HG03442 (cell line): ENCODE measurements around the gene SIAH2.
A peak's percentile ranks its signal among the peaks of the same experiment; 100 is the strongest.

Source experiments
- ATAC-seq: cut with Tn5 transposase; IDR thresholded peaks from one replicate; pipeline ENCODE4 v1.9.1; 2021; ENCODE audit warnings: mild to moderate bottlenecking, moderate library complexity; ENCODE audit not compliant: unreplicated experiment

SIAH2 gene

GRCh38 chr3:150736903-150737832, 25.8 kb downstream of the SIAH2 start:
- no peak for ATAC-seq

GRCh38 chr3:150736316-150736719, 26.7 kb downstream of the SIAH2 start:
- no peak for ATAC-seq

- no peak for ATAC-seq
These were observed 28.2 kb downstream of the SIAH2 start for GRCh38 chr3:150734795-150735119.

GRCh38 chr3:150733936-150734794, 28.8 kb downstream of the SIAH2 start:
- no peak for ATAC-seq

GRCh38 chr3:150733373-150733935, 29.5 kb downstream of the SIAH2 start:
- no peak for ATAC-seq

- ATAC-seq: no peak
These were observed 33.1 kb downstream of the SIAH2 start for GRCh38 chr3:150729682-150730360.

GRCh38 chr3:150727653-150728502, 35.1 kb downstream of the SIAH2 start:
- no peak for ATAC-seq

- no peak for ATAC-seq
These were observed 37.4 kb downstream of the SIAH2 start for GRCh38 chr3:150725548-150725947.

GRCh38 chr3:150723946-150724345, 39.0 kb downstream of the SIAH2 start:
- no peak for ATAC-seq

- no peak for ATAC-seq
These were observed 40.7 kb downstream of the SIAH2 start for GRCh38 chr3:150722267-150722666.

GRCh38 chr3:150721285-150722130, 41.5 kb downstream of the SIAH2 start:
- peak; percentile 77 for ATAC-seq

GRCh38 chr3:150720444-150720843, 42.5 kb downstream of the SIAH2 start:
- ATAC-seq: no peak

- no peak for ATAC-seq
These were observed 52.9 kb downstream of the SIAH2 start for GRCh38 chr3:150710097-150710496.

GRCh38 chr3:150703756-150704344, 59.1 kb downstream of the SIAH2 start, which contains the start of gene ERICH6:
Gene ERICH6 (minus strand): TSS chr3:150703920. CDS start chr3:150703898, 22 bp downstream.
- peak; percentile 98 for ATAC-seq

GRCh38 chr3:150703299-150703755, 59.6 kb downstream of the SIAH2 start:
- ATAC-seq: peak; percentile 25

GRCh38 chr3:150699068-150699639, 63.8 kb downstream of the SIAH2 start:
- no peak for ATAC-seq

GRCh38 chr3:150697646-150698045, 65.3 kb downstream of the SIAH2 start:
- ATAC-seq: no peak

- no peak for ATAC-seq
These were observed 71.4 kb downstream of the SIAH2 start for GRCh38 chr3:150691414-150692040.
